Lung (tissue), 12 donors: Measurements from ENCODE around the gene SSR1. TPM values are rescaled to one million over a fixed set of nuclear protein-coding genes. Genes with fewer than 3 reads are reported as not detected.
"Not testable (repeated sequence)": the region's sequence is repeated elsewhere in the genome, so short reads cannot be mapped to it uniquely, and the experiment has no call there.

Experiments
- ATAC-seq: fragments of 200-7000 bp; cut with Tn5 transposase; one replicate; pipeline ENCODE4 v1.9.1; 2020; ENCODE audit warnings: moderate number of reproducible peaks; ENCODE audit not compliant: insufficient read depth, low FRiP score
- DNase-seq, 3 donors: peaks; one replicate each; pipeline ENCODE4 v3.0.0-alpha.2; 2013 to 2017
- H3K27ac ChIP-seq, 2 donors: one replicate each; pipeline ENCODE4 v1.5.1; 2013; ENCODE audit warnings: mild to moderate bottlenecking in 2 of 2, moderate library complexity in 2 of 2, control low read depth in 1 of 2, inconsistent platforms in 1 of 2, low read depth in 1 of 2, low read length in 1 of 2
- H3K27me3 ChIP-seq, 3 donors: one replicate each; pipeline ENCODE4 v1.5.1; 2013; ENCODE audit warnings: low read length in 2 of 3; ENCODE audit not compliant: control insufficient read depth in 3 of 3, insufficient read depth in 3 of 3
- H3K36me3 ChIP-seq, 4 donors: one replicate each; pipeline ENCODE4 v1.5.1; 2013; ENCODE audit warnings: low read length in 4 of 4, mild to moderate bottlenecking in 1 of 4, moderate library complexity in 1 of 4; ENCODE audit not compliant: control insufficient read depth in 4 of 4, insufficient read depth in 4 of 4
- H3K4me1 ChIP-seq, 5 donors: one replicate each; pipeline ENCODE4 v1.5.1; 2013; ENCODE audit warnings: low read length in 5 of 5, mild to moderate bottlenecking in 2 of 5, moderate library complexity in 1 of 5; ENCODE audit not compliant: control insufficient read depth in 5 of 5, insufficient read depth in 5 of 5
- H3K4me3 ChIP-seq: one replicate; pipeline ENCODE4 v1.5.1; 2013; ENCODE audit warnings: mild to moderate bottlenecking, control low read depth, moderate library complexity
- H3K9ac ChIP-seq, 2 donors: one replicate each; pipeline ENCODE4 v1.5.1; 2013; ENCODE audit warnings: low read length in 2 of 2, control low read depth in 1 of 2; ENCODE audit not compliant: insufficient read depth in 1 of 2
- H3K9me3 ChIP-seq, 4 donors: one replicate each; pipeline ENCODE4 v1.5.1; 2013; ENCODE audit warnings: low read length in 3 of 4, mild to moderate bottlenecking in 1 of 4, moderate library complexity in 1 of 4; ENCODE audit not compliant: control insufficient read depth in 4 of 4, insufficient read depth in 3 of 4
- CTCF ChIP-seq: IDR thresholded peaks from 2 replicates; pipeline ENCODE4 v1.5.1; 2012; ENCODE audit warnings: mild to moderate bottlenecking; ENCODE audit errors: control extremely low read depth, extremely low read depth
- WGBS, 2 donors: extraction: QIAGEN DNeasy Blood & Tissue Kit; methylation state at CpG; one replicate each; pipeline ENCODE4 v1.1.7; 2013; 5-methylcytosine and 5-hydroxymethylcytosine counted together
- polyA plus RNA-seq, 2 donors: library from polyadenylated mRNA; stranded (reverse); fragments of 200-250 nt; gene quantifications; one replicate each; pipeline ENCODE4 v1.2.1, GENCODE V29; 2013
- total RNA-seq, 2 donors: library from RNA; depleted of rRNA in 1 of 2; stranded (reverse); fragments of >200 nt in 1 of 2; gene quantifications; one replicate each; pipeline ENCODE4 v1.2.1, GENCODE V29; 2014 to 2021
- donor health status: control.
- donor health status: control.
- donor health status: Bipolar disorder and iron deficiency.
- donor health status: healthy.
- donor health status: DM: yes; HTN: yes; CAD: no.

Gene SSR1
- total and polyA plus RNA-seq, 4 donors: 22.4 to 150 (median 90.1) TPM

- no peak for TF ChIP-seq CTCF
- DNase-seq (peak in 1 of 3 donors; percentile 34), ATAC-seq (peak; percentile 59)
- Histone ChIP-seq H3K4me3 (no peak overlapping the region), H3K36me3 (no peaks in the 10 kb centered on the region), H3K27me3 (no peaks in the 10 kb centered on the region), H3K9ac (no peak overlapping the region), H3K4me1 (peaks cover 0 to 3% (median 0%) of the 10 kb centered on the region in 5 donors), H3K9me3 (peaks cover 0 to 2% (median 0%) of the 10 kb centered on the region in 4 donors), H3K27ac (no peak overlapping the region)
- WGBS, 2 donors: 74 to 76% methylated on average over 13 of the region's 13 CpGs
These were observed 45.4 kb downstream of the SSR1 start for GRCh38 chr6:7267466-7268091.

- Histone ChIP-seq H3K27ac (no peak overlapping the region), H3K4me1 (peaks cover 0 to 3% (median 0%) of the 10 kb centered on the region in 5 donors), H3K27me3 (no peaks in the 10 kb centered on the region), H3K9ac (no peak overlapping the region), H3K4me3 (no peak overlapping the region), H3K9me3 (peaks cover 0 to 2% (median 0%) of the 10 kb centered on the region in 4 donors), H3K36me3 (no peaks in the 10 kb centered on the region)
- WGBS, 2 donors: 94 to 98% methylated on average over 8 of the region's 8 CpGs
- no peak for ATAC-seq
- no peak for DNase-seq
- no peak for TF ChIP-seq CTCF
These were observed 45.9 kb downstream of the SSR1 start for GRCh38 chr6:7267071-7267465.

- H3K27me3 ChIP-seq, H3K9ac ChIP-seq, DNase-seq, ATAC-seq, H3K27ac ChIP-seq, H3K36me3 ChIP-seq, H3K9me3 ChIP-seq, H3K4me3 ChIP-seq: not testable (repeated sequence)
- peaks cover 0 to 13% (median 4%) of the 10 kb centered on the region in 5 donors for H3K4me1 ChIP-seq
- WGBS, 2 donors: 91 to 95% methylated on average over 7 of the region's 7 CpGs
These were observed 47.6 kb downstream of the SSR1 start for GRCh38 chr6:7265385-7265726.

- no peak for TF ChIP-seq CTCF
- ATAC-seq: no peak
- 91 to 92% methylated on average over 17 of the region's 17 CpGs for WGBS, 2 donors
- no peak overlapping the region for H3K27ac ChIP-seq
- DNase-seq: peak in 1 of 3 donors; percentile 6
- no peaks in the 10 kb centered on the region for H3K36me3 ChIP-seq
- H3K9me3 ChIP-seq: peaks cover 0 to 2% (median 0%) of the 10 kb centered on the region in 4 donors
- no peak overlapping the region for H3K9ac ChIP-seq
- peaks cover 0 to 15% (median 6%) of the 10 kb centered on the region in 5 donors for H3K4me1 ChIP-seq
- no peak overlapping the region for H3K4me3 ChIP-seq
- no peaks in the 10 kb centered on the region for H3K27me3 ChIP-seq
These were observed 48.2 kb downstream of the SSR1 start for GRCh38 chr6:7264686-7265384.
